DLD1 (cell line): Measurements from ENCODE around the gene CUL1.

Source experiments
- in situ Hi-C: cut with HindIII; loops from 2 replicates; pipeline ENCODE4 v1.10.0; 2017; ENCODE audit warnings: low sequenced_read_pairs

The CUL1 gene

GRCh38 chr7:148799893-148800555, 101.3 kb downstream of the CUL1 start:
- in situ Hi-C loops: no loop called here

- in situ Hi-C loops: no loop called here
Measured at GRCh38 chr7:148800677-148801076, 102.0 kb downstream of the CUL1 start.

GRCh38 chr7:148802101-148802493, 103.4 kb downstream of the CUL1 start:
- in situ Hi-C loops: no loop called here

GRCh38 chr7:148803094-148803493, 104.4 kb downstream of the CUL1 start:
- in situ Hi-C loops: no loop called here

- in situ Hi-C loops: no loop called here
Measured at GRCh38 chr7:148804343-148805235, 105.9 kb downstream of the CUL1 start.

GRCh38 chr7:148806187-148806586, 107.5 kb downstream of the CUL1 start:
- in situ Hi-C loops: no loop called here

- in situ Hi-C loops: no loop called here
Measured at GRCh38 chr7:148807436-148807835, 108.7 kb downstream of the CUL1 start.

GRCh38 chr7:148809856-148810255, 111.2 kb downstream of the CUL1 start:
- in situ Hi-C loops: no loop called here

GRCh38 chr7:148811892-148812291, 113.2 kb downstream of the CUL1 start:
- in situ Hi-C loops: no loop called here

- in situ Hi-C loops: no loop called here
Measured at GRCh38 chr7:148813890-148814289, 115.2 kb downstream of the CUL1 start.

- in situ Hi-C loops: no loop called here
Measured at GRCh38 chr7:148814922-148815559, 116.3 kb downstream of the CUL1 start.

- in situ Hi-C loops: no loop called here
Measured at GRCh38 chr7:148815612-148816011, 116.9 kb downstream of the CUL1 start.

GRCh38 chr7:148819697-148820360, 121.1 kb downstream of the CUL1 start:
- in situ Hi-C loops: no loop called here

- in situ Hi-C loops: no loop called here
Measured at GRCh38 chr7:148821422-148821821, 122.7 kb downstream of the CUL1 start.

GRCh38 chr7:148824864-148825263, 126.2 kb downstream of the CUL1 start:
- in situ Hi-C loops: no loop called here

- in situ Hi-C loops: no loop called here
Measured at GRCh38 chr7:148825338-148825737, 126.6 kb downstream of the CUL1 start.

GRCh38 chr7:148828965-148829364, 130.3 kb downstream of the CUL1 start:
- in situ Hi-C loops: no loop called here

GRCh38 chr7:148830897-148831692, 132.4 kb downstream of the CUL1 start:
- in situ Hi-C loops: no loop called here

- in situ Hi-C loops: no loop called here
Measured at GRCh38 chr7:148831782-148832181, 133.1 kb downstream of the CUL1 start.

GRCh38 chr7:148834605-148835004, 135.9 kb downstream of the CUL1 start:
- in situ Hi-C loops: no loop called here
